Measurements from ENCODE around the gene PCBP4. TPM values are rescaled to one million over a fixed set of nuclear protein-coding genes. Genes with fewer than 3 reads are reported as not detected.
"Not testable (repeated sequence)": the region's sequence is repeated elsewhere in the genome, so short reads cannot be mapped to it uniquely, and the experiment has no call there.

Gene PCBP4
- total RNA-seq, 1 donor from 2014 or later, result 47.5 TPM

- Mint-ChIP-seq H3K4me3 (ENCODE audit: unreplicated experiment) (peak overlapping the region; percentile 100), H3K27ac (ENCODE audit: unreplicated experiment) (peak overlapping the region; percentile 100), H3K9me3 (ENCODE audit: unreplicated experiment) (no peaks in the 10 kb centered on the region), H3K4me1 (ENCODE audit: unreplicated experiment) (peaks cover 21% of the 10 kb centered on the region), H3K27me3 (ENCODE audit: unreplicated experiment) (peaks cover 8% of the 10 kb centered on the region), H3K36me3 (ENCODE audit: unreplicated experiment) (peaks cover 19% of the 10 kb centered on the region)
- DNase-seq (ENCODE audit: extremely low spot score, unreplicated experiment), result no peak
- TF ChIP-seq, protein P1, sequence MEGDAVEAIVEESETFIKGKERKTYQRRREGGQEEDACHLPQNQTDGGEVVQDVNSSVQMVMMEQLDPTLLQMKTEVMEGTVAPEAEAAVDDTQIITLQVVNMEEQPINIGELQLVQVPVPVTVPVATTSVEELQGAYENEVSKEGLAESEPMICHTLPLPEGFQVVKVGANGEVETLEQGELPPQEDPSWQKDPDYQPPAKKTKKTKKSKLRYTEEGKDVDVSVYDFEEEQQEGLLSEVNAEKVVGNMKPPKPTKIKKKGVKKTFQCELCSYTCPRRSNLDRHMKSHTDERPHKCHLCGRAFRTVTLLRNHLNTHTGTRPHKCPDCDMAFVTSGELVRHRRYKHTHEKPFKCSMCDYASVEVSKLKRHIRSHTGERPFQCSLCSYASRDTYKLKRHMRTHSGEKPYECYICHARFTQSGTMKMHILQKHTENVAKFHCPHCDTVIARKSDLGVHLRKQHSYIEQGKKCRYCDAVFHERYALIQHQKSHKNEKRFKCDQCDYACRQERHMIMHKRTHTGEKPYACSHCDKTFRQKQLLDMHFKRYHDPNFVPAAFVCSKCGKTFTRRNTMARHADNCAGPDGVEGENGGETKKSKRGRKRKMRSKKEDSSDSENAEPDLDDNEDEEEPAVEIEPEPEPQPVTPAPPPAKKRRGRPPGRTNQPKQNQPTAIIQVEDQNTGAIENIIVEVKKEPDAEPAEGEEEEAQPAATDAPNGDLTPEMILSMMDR (IDR thresholded peaks at IDR 0.05), result no peak
Measured at GRCh38 chr3:51994530-51994929, 27.3 kb upstream of the PCBP4 start.

GRCh38 chr3:51993657-51994056 lies 26.4 kb upstream of the PCBP4 start:
- H3K4me3 Mint-ChIP-seq (ENCODE audit: unreplicated experiment); H3K9me3 Mint-ChIP-seq (ENCODE audit: unreplicated experiment); H3K27ac Mint-ChIP-seq (ENCODE audit: unreplicated experiment); H3K27me3 Mint-ChIP-seq (ENCODE audit: unreplicated experiment); DNase-seq (ENCODE audit: extremely low spot score, unreplicated experiment): not testable (repeated sequence)
- peaks cover 19% of the 10 kb centered on the region for H3K36me3 Mint-ChIP-seq (ENCODE audit: unreplicated experiment)
- peaks cover 21% of the 10 kb centered on the region for H3K4me1 Mint-ChIP-seq (ENCODE audit: unreplicated experiment)

DNA sequence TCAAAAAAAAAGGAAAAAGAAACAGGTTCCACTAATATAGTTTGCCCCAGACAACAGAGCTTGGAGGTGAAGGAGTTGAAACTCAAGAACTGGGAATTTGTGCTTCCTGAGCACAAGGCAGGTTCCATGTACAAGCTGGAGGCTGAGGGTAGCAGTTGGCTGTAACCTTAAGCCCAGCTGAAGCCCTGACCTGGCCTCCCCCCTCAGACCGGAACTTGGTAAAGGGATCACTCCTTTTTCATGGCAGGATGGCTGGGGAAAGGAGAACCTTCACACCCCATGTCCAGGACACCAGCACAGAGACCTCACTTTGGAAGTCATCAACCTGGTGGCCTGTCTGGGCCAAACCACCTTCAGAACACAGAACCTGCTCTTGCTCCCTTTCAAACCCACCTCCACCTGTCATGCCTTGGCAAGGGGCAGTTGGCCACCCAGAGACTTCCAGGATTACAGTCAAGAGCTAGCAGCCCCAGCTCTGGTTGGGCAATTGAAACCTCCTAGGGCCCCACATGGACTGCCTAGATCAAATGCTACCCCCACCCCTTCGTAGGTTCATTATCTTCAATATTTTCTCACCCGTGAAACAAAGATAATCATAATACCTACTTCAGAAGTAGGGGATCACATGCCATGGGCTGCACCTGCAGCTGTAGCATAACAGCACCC lies 24.9 kb upstream of the PCBP4 start:
- no peak overlapping the region for H3K4me3 Mint-ChIP-seq (ENCODE audit: unreplicated experiment)

DNA sequence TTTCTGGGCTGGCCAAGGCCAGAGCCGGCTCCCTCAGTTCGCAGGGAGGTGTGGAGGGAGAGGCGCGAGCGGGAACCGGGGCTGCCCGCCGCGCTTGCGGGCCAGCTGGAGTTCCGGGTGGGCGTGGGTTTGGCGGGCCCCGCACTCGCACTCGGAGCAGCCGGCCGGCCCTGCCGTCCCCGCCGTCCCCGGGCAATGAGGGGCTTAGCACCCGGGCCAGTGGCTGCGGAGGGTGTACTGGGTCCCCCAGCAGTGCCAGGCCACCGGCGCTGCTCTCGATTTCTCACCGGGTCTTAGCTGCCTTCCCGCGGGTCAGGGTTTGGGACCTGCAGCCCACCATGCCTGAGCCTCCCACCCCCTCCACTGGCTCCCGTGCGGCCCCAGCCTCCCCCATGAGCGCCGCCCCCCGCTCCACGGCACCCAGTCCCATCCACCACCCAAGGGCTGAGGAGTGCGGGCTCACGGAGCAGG lies 23.3 kb upstream of the PCBP4 start:
- H3K9me3 Mint-ChIP-seq (ENCODE audit: unreplicated experiment); H3K27me3 Mint-ChIP-seq (ENCODE audit: unreplicated experiment); H3K27ac Mint-ChIP-seq (ENCODE audit: unreplicated experiment); DNase-seq (ENCODE audit: extremely low spot score, unreplicated experiment); H3K4me3 Mint-ChIP-seq (ENCODE audit: unreplicated experiment): not testable (repeated sequence)
- H3K36me3 Mint-ChIP-seq (ENCODE audit: unreplicated experiment), result peaks cover 18% of the 10 kb centered on the region
- H3K4me1 Mint-ChIP-seq (ENCODE audit: unreplicated experiment), result peaks cover 16% of the 10 kb centered on the region

More for the DNA sequence above, 24.9 kb upstream of the PCBP4 start:
- DNase-seq (ENCODE audit: extremely low spot score, unreplicated experiment), result no peak
- TF ChIP-seq, protein P1 (IDR thresholded peaks at IDR 0.05), result no peak
- Mint-ChIP-seq H3K27me3 (ENCODE audit: unreplicated experiment) (peaks cover 3% of the 10 kb centered on the region), H3K4me1 (ENCODE audit: unreplicated experiment) (peaks cover 21% of the 10 kb centered on the region), H3K27ac (ENCODE audit: unreplicated experiment) (no peak overlapping the region), H3K36me3 (ENCODE audit: unreplicated experiment) (peaks cover 19% of the 10 kb centered on the region), H3K9me3 (ENCODE audit: unreplicated experiment) (no peaks in the 10 kb centered on the region)

DNA sequence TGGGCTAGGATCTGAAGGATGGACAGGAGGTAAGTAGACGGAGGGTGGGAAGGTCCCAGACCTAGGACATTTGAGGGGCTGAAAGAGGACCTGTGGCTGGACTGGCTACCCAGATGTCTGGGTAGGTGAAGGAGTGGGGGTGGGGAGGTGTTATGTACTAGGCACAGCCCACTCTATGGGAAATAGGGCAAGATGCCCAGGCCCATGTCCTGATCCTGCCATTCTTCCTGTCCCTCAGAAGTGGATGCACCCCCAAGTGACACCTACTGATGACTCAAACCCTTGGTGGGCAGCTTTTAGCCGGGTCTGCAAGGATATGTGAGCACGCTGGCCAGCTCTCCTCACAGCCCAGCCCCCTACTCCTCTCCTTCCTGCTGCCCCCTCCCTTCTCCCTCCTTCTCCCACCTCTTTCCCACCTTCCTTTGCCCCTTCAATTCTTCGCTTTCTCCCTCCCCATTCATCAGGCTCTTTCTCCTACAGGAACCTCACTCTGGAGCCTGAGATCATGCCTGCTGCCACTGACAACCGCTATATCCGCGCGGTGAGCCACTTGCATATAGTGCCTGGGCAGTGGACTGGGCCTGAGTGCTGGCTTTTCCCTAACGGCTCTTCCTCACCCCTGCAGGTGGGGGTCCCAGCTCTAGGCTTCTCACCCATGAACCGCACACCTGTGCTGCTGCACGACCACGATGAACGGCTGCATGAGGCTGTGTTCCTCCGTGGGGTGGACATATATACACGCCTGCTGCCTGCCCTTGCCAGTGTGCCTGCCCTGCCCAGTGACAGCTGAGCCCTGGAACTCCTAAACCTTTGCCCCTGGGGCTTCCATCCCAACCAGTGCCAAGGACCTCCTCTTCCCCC lies 21.3 kb upstream of the PCBP4 start:
- Mint-ChIP-seq H3K27me3 (ENCODE audit: unreplicated experiment) (no peaks in the 10 kb centered on the region), H3K4me3 (ENCODE audit: unreplicated experiment) (no peak overlapping the region), H3K36me3 (ENCODE audit: unreplicated experiment) (peaks cover 9% of the 10 kb centered on the region), H3K4me1 (ENCODE audit: unreplicated experiment) (peaks cover 10% of the 10 kb centered on the region), H3K27ac (ENCODE audit: unreplicated experiment) (peak overlapping the region; percentile 19), H3K9me3 (ENCODE audit: unreplicated experiment) (no peaks in the 10 kb centered on the region)
- no peak for DNase-seq (ENCODE audit: extremely low spot score, unreplicated experiment)
- TF ChIP-seq, protein P1 (IDR thresholded peaks at IDR 0.05), result no peak

GRCh38 chr3:51987568-51987967 lies 20.3 kb upstream of the PCBP4 start:
- TF ChIP-seq, protein P1 (IDR thresholded peaks at IDR 0.05), result no peak
- no peak overlapping the region for H3K4me3 Mint-ChIP-seq (ENCODE audit: unreplicated experiment)
- H3K27ac Mint-ChIP-seq (ENCODE audit: unreplicated experiment), result no peak overlapping the region
- peaks cover 4% of the 10 kb centered on the region for H3K36me3 Mint-ChIP-seq (ENCODE audit: unreplicated experiment)
- DNase-seq (ENCODE audit: extremely low spot score, unreplicated experiment), result no peak
- no peaks in the 10 kb centered on the region for H3K9me3 Mint-ChIP-seq (ENCODE audit: unreplicated experiment)
- H3K4me1 Mint-ChIP-seq (ENCODE audit: unreplicated experiment), result peaks cover 17% of the 10 kb centered on the region
- no peaks in the 10 kb centered on the region for H3K27me3 Mint-ChIP-seq (ENCODE audit: unreplicated experiment)
